Naive thymus-derived CD4-positive, alpha-beta T cell (primary cell): ENCODE measurements around the gene MRTFB. TPM values are rescaled to one million over a fixed set of nuclear protein-coding genes. Genes with fewer than 3 reads are reported as not detected.
"Not testable (repeated sequence)": the region's sequence is repeated elsewhere in the genome, so short reads cannot be mapped to it uniquely, and the experiment has no call there.

Experiments used
- ATAC-seq: fragments of 150-1000 bp; cut with Tn5 transposase; 2 replicates; pipeline ENCODE4 v1.10.0; 2021; ENCODE audit warnings: mild to moderate bottlenecking, moderate library complexity
- CTCF ChIA-PET: fragments of 350-600 bp; sonication (Branson Sonifier 250); formaldehyde crosslinking; loops from one replicate; lab custom pipeline; 2021; ENCODE audit warnings: antibody characterized with exemption; lab: Charles Lee
- POLR2A ChIA-PET: fragments of 350-600 bp; sonication (Branson Sonifier 250); formaldehyde crosslinking; loops from one replicate; lab custom pipeline; 2021; ENCODE audit warnings: antibody characterized with exemption, inconsistent platforms; lab: Charles Lee
- DNase-seq, 9 donors: peaks; one replicate each; pipeline versions ENCODE4 v3.0.0 to v3.0.0-alpha.2; 2020 to 2022; ENCODE audit warnings: mixed read lengths in 1 of 9
- H3K27ac ChIP-seq: one replicate; pipeline ENCODE4 v1.7.0; 2013; ENCODE audit warnings: mild to moderate bottlenecking, low read depth, low read length, moderate library complexity
- H3K27me3 ChIP-seq, 2 donors: one replicate each; pipeline ENCODE4 v1.7.0; 2013; ENCODE audit warnings: low read length in 2 of 2, mild to moderate bottlenecking in 2 of 2, moderate library complexity in 2 of 2; ENCODE audit not compliant: control insufficient read depth in 2 of 2, insufficient read depth in 2 of 2
- H3K36me3 ChIP-seq, 3 experiments: 1 replicate in 2 of 3; 2 replicates in 1 of 3; pipeline ENCODE4 v1.7.0; 2013; ENCODE audit warnings: low read length in 3 of 3, mild to moderate bottlenecking in 3 of 3, moderate library complexity in 1 of 3; ENCODE audit not compliant: insufficient read depth in 3 of 3, control insufficient read depth in 2 of 3
- H3K4me1 ChIP-seq, 2 donors: one replicate each; pipeline ENCODE4 v1.7.0; 2013; ENCODE audit warnings: low read length in 2 of 2, mild to moderate bottlenecking in 2 of 2, moderate library complexity in 1 of 2; ENCODE audit not compliant: control insufficient read depth in 2 of 2, insufficient read depth in 2 of 2
- H3K4me3 ChIP-seq: 2 replicates; pipeline ENCODE4 v1.7.0; 2013; ENCODE audit warnings: mild to moderate bottlenecking, low read length
- H3K9me3 ChIP-seq, 3 experiments: 1 replicate in 2 of 3; 2 replicates in 1 of 3; pipeline ENCODE4 v1.7.0; 2013; ENCODE audit warnings: low read length in 3 of 3; ENCODE audit not compliant: control insufficient read depth in 2 of 3
- H3K27ac Mint-ChIP-seq, 9 donors: one replicate each; pipeline ENCODE4 v1.8.0; 2020 to 2022; ENCODE audit warnings: mixed read lengths in 9 of 9, mild to moderate bottlenecking in 8 of 9, moderate library complexity in 5 of 9, inconsistent platforms in 2 of 9
- H3K27me3 Mint-ChIP-seq, 5 donors: one replicate each; pipeline ENCODE4 v1.8.0; 2021 to 2022; ENCODE audit warnings: mixed read lengths in 5 of 5, mild to moderate bottlenecking in 1 of 5
- H3K36me3 Mint-ChIP-seq, 5 donors: one replicate each; pipeline ENCODE4 v1.8.0; 2020 to 2022; ENCODE audit warnings: mixed read lengths in 5 of 5, mild to moderate bottlenecking in 3 of 5, inconsistent platforms in 1 of 5
- H3K4me1 Mint-ChIP-seq, 7 donors: one replicate each; pipeline ENCODE4 v1.8.0; 2020 to 2022; ENCODE audit warnings: mixed read lengths in 7 of 7, mild to moderate bottlenecking in 3 of 7, inconsistent platforms in 1 of 7
- H3K4me3 Mint-ChIP-seq, 10 donors: one replicate each; pipeline ENCODE4 v1.8.0; 2020 to 2022; ENCODE audit warnings: mild to moderate bottlenecking in 10 of 10, mixed read lengths in 10 of 10, moderate library complexity in 6 of 10, inconsistent platforms in 2 of 10
- H3K9me3 Mint-ChIP-seq, 11 donors: one replicate each; pipeline ENCODE4 v1.8.0; 2020 to 2022; ENCODE audit warnings: mixed read lengths in 11 of 11, mild to moderate bottlenecking in 4 of 11, inconsistent platforms in 1 of 11, moderate library complexity in 1 of 11
- intact Hi-C, 2 donors: fragments of 100-400 bp; cut with micrococcal nuclease; formaldehyde crosslinking; loops; one replicate each; pipeline ENCODE4 v1.15.1; 2023
- polyA plus RNA-seq, 2 donors: library from polyadenylated mRNA; unstranded; fragments of 300-500 nt; fragmentation: Illumina TruSeq; gene quantifications; one replicate each; pipeline ENCODE4 v1.2.3, GENCODE V29; 2021
- total RNA-seq, 6 experiments: library from RNA in 5 of 6; stranded (reverse) in 5 of 6; gene quantifications; 1 replicate in 5 of 6; 2 replicates in 1 of 6; pipeline ENCODE4 v1.2.3 and lab custom pipeline; 2021 to 2026

Gene MRTFB
- total RNA-seq = 10 to 100 TPM; 18.7 to 33.2 (median 27.6) TPM
- 1 to 10 TPM; 9.1 to 9.9 TPM for polyA plus RNA-seq
- 20.3 reads per million, percentile 51 among the genes with 10 or more reads in this experiment for total RNA-seq (lab: John Stamatoyannopoulos, UW)

- Histone ChIP-seq H3K27ac (peak within 1 kb of the TSS; percentile 79), H3K27me3 (no peaks in the 10 kb centered on the region), H3K36me3 (peaks cover 0 to 8% (median 0%) of the 10 kb centered on the region in 3 experiments), H3K4me1 (peaks cover 6 to 8% of the 10 kb centered on the region in 2 donors), H3K9me3 (no peaks in the 10 kb centered on the region), H3K4me3 (peak within 1 kb of the TSS; percentile 94)
- Mint-ChIP-seq H3K27me3 (peaks cover 0 to 6% (median 4%) of the 10 kb centered on the region in 5 donors), H3K9me3 (peaks cover 0 to 1% (median 0%) of the 10 kb centered on the region in 11 donors), H3K4me1 (peaks cover 8 to 35% (median 20%) of the 10 kb centered on the region in 7 donors), H3K27ac (peak within 1 kb of the TSS; percentile 82 to 95 (median 87)), H3K4me3 (peak within 1 kb of the TSS; percentile 82 to 93 (median 90)), H3K36me3 (no peaks in the 10 kb centered on the region)
- intact Hi-C loops = loop anchor here (1.0 to 10.0 kb wide), 8 partner anchors 121 to 561 kb away; partner anchors contain the start of genes BFAR (in 2 of the 2), ERCC4 (in 1 of the 2) and PARN (in 1 of the 2)
- peak; percentile 88 for ATAC-seq
- DNase-seq = peak; percentile 72 to 93 (median 85)
- CTCF ChIA-PET = no interaction called here
- POLR2A ChIA-PET = no interaction called here
Measured at GRCh38 chr16:14070877-14071575, at the start of gene MRTFB. TSS of gene MRTFB (plus strand) at chr16:14071319. CDS start at chr16:14140607, 69,288 bp downstream.

- H3K9me3 ChIP-seq, H3K36me3 ChIP-seq, CTCF ChIA-PET, H3K4me3 ChIP-seq, H3K27me3 Mint-ChIP-seq, H3K36me3 Mint-ChIP-seq, H3K4me3 Mint-ChIP-seq, H3K4me1 Mint-ChIP-seq, DNase-seq, POLR2A ChIA-PET, intact Hi-C loops, H3K27ac ChIP-seq, ATAC-seq, H3K27ac Mint-ChIP-seq, H3K27me3 ChIP-seq, H3K4me1 ChIP-seq: not testable (repeated sequence)
- peaks cover 0 to 32% (median 6%) of the 10 kb centered on the region in 11 donors for H3K9me3 Mint-ChIP-seq
Measured at GRCh38 chr16:14023526-14023925, 47.6 kb upstream of the MRTFB start.

GRCh38 chr16:14024283-14024682 is 46.8 kb upstream of the MRTFB start:
- Histone ChIP-seq H3K4me1 (no peaks in the 10 kb centered on the region), H3K27ac (no peak overlapping the region), H3K27me3 (no peaks in the 10 kb centered on the region), H3K9me3 (no peaks in the 10 kb centered on the region), H3K36me3 (no peaks in the 10 kb centered on the region), H3K4me3 (no peak overlapping the region)
- Mint-ChIP-seq H3K4me1 (no peaks in the 10 kb centered on the region), H3K9me3 (peaks cover 0 to 32% (median 6%) of the 10 kb centered on the region in 11 donors), H3K36me3 (peaks cover 0 to 4% (median 0%) of the 10 kb centered on the region in 5 donors), H3K27ac (no peak overlapping the region), H3K4me3 (no peak overlapping the region), H3K27me3 (peaks cover 5 to 10% (median 9%) of the 10 kb centered on the region in 5 donors)
- no peak for ATAC-seq
- intact Hi-C loops = no loop called here
- ChIA-PET POLR2A (no interaction called here), CTCF (no interaction called here)
- no peak for DNase-seq

GRCh38 chr16:14026572-14027285 is 44.4 kb upstream of the MRTFB start:
- Mint-ChIP-seq H3K4me1 (no peaks in the 10 kb centered on the region), H3K27me3 (peaks cover 5 to 10% (median 9%) of the 10 kb centered on the region in 5 donors), H3K9me3 (peaks cover 0 to 32% (median 6%) of the 10 kb centered on the region in 11 donors), H3K27ac (no peak overlapping the region), H3K36me3 (peaks cover 0 to 4% (median 0%) of the 10 kb centered on the region in 5 donors), H3K4me3 (no peak overlapping the region)
- Histone ChIP-seq H3K36me3 (no peaks in the 10 kb centered on the region), H3K27me3 (no peaks in the 10 kb centered on the region), H3K4me3 (no peak overlapping the region), H3K4me1 (no peaks in the 10 kb centered on the region), H3K27ac (no peak overlapping the region), H3K9me3 (no peaks in the 10 kb centered on the region)
- DNase-seq (no peak), ATAC-seq (no peak)
- ChIA-PET POLR2A (no interaction called here), CTCF (no interaction called here)
- intact Hi-C loops = no loop called here

GRCh38 chr16:14028202-14028601 is 42.9 kb upstream of the MRTFB start:
- intact Hi-C loops = no loop called here
- CTCF ChIA-PET = no interaction called here
- no peaks in the 10 kb centered on the region for H3K27me3 ChIP-seq
- H3K9me3 Mint-ChIP-seq = peaks cover 0 to 32% (median 7%) of the 10 kb centered on the region in 11 donors
- H3K9me3 ChIP-seq = no peaks in the 10 kb centered on the region
- H3K27ac Mint-ChIP-seq = no peak overlapping the region
- no peaks in the 10 kb centered on the region for H3K4me1 ChIP-seq
- H3K4me3 ChIP-seq = no peak overlapping the region
- DNase-seq = no peak
- H3K4me3 Mint-ChIP-seq = no peak overlapping the region
- peaks cover 5 to 10% (median 9%) of the 10 kb centered on the region in 5 donors for H3K27me3 Mint-ChIP-seq
- H3K27ac ChIP-seq = no peak overlapping the region
- POLR2A ChIA-PET = no interaction called here
- H3K36me3 Mint-ChIP-seq = peaks cover 0 to 4% (median 0%) of the 10 kb centered on the region in 5 donors
- ATAC-seq = no peak
- H3K4me1 Mint-ChIP-seq = no peaks in the 10 kb centered on the region
- no peaks in the 10 kb centered on the region for H3K36me3 ChIP-seq

- POLR2A ChIA-PET = no interaction called here
- CTCF ChIA-PET = no interaction called here
- H3K4me1 ChIP-seq = no peaks in the 10 kb centered on the region
- H3K36me3 ChIP-seq = no peaks in the 10 kb centered on the region
- ATAC-seq = no peak
- H3K27me3 ChIP-seq = no peaks in the 10 kb centered on the region
- no peak for DNase-seq
- no peak overlapping the region for H3K4me3 Mint-ChIP-seq
- H3K27me3 Mint-ChIP-seq = peaks cover 0 to 10% (median 6%) of the 10 kb centered on the region in 5 donors
- intact Hi-C loops = no loop called here
- no peaks in the 10 kb centered on the region for H3K4me1 Mint-ChIP-seq
- H3K36me3 Mint-ChIP-seq = peaks cover 0 to 4% (median 0%) of the 10 kb centered on the region in 5 donors
- no peak overlapping the region for H3K4me3 ChIP-seq
- no peak overlapping the region for H3K27ac ChIP-seq
- H3K9me3 ChIP-seq = no peaks in the 10 kb centered on the region
- no peak overlapping the region for H3K27ac Mint-ChIP-seq
- peaks cover 0 to 27% (median 4%) of the 10 kb centered on the region in 11 donors for H3K9me3 Mint-ChIP-seq
Measured at GRCh38 chr16:14029658-14030057, 41.5 kb upstream of the MRTFB start.
